ENCODE results near the gene NTNG2.

- TF ChIP-seq CTCF (IDR thresholded peaks at IDR 0.05; ENCODE audit: low read length), result no peak
- no peak for TF ChIP-seq EZH2phosphoT487 (IDR thresholded peaks at IDR 0.05; ENCODE audit: low read length)
Observed at GRCh38 chr9:132210472-132211145, 48.8 kb downstream of the NTNG2 start.
